Right hindlimb (tissue), 1 donor: ENCODE results near the gene SCAF8.
"Not testable (repeated sequence)": the region's sequence is repeated elsewhere in the genome, so short reads cannot be mapped to it uniquely, and the experiment has no call there.

Experiments
- DNase-seq: peaks from one replicate; pipeline ENCODE4 v3.0.0-alpha.2; 2018

Gene SCAF8

DNA sequence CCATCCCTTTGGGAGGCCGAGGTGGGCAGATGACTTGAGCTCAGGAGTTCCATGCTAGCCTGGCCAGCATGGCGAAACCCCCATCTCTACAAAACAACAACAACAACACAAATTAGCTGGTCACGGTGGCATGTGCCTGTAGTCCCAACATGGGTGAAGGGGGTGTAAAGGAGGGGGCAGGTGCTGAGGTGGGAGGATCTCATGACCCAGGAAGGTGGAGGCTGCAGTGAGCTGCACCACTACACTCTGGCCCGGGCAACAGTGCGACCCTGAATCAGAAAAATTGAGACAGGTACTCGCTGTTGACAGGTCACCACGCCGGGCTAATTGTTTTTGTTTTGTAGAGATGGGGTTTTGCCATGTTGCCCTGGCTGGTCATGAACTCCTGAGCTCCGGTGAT is 4.2 kb downstream of the SCAF8 start:
- DNase-seq, result no peak

DNA sequence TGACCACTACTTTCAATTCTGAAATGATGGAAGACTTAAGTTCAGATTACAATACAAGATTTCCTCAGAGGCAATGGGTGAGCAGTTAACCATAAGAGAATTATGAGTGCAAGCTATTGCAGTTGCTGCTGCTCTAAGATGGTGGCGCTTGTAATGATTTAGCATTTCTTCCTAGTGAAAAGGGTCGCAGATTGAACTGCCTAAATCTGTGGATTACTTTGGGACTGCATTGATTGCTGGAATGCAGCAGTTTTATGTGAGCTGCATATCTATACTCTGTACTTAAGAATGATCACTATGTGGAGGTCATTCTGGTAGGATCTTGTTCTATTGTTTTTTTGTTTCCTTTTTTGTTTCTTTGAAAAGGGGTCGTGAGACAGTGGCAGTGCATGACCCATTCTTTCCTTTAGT is 5.3 kb downstream of the SCAF8 start:
- DNase-seq, result no peak

DNA sequence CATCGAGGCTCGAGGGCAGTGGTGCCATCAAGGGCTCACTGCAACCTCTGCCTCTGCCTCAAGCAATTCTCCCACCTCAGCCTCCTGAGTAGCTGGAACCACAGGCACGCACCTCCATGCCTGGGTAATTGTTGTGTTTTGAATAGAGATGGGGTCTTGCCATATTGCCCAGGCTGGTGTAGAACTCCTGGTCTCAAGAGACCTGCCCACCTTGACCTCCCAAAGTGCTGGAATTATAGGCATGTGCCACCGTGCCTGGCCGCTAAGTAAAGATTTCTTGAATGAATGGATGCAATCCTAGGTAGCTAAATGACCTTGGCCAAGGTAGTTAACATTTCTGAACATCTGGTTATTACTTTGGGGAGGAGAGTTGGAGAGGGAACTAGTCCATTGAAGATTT is 7.4 kb downstream of the SCAF8 start:
- no peak for DNase-seq

DNA sequence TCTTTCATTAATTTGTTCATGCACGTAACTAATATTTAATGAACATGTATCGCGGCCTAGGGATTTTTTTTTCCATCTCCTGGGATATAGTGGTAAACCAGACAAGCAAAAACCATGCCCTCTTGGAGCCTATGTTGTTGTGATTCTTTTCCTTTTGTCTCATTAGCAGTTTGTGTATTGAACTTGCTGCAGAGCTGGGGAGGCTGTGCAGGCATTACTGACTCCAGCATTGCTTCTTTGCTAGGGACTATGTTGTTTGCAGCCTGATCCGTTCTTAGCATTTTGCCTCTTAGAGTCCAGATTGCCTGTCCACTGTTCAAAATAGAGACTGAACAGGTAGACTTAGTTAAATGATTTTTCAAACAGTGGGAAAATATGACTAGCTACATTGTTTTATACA is 9.7 kb downstream of the SCAF8 start:
- DNase-seq, result no peak

DNA sequence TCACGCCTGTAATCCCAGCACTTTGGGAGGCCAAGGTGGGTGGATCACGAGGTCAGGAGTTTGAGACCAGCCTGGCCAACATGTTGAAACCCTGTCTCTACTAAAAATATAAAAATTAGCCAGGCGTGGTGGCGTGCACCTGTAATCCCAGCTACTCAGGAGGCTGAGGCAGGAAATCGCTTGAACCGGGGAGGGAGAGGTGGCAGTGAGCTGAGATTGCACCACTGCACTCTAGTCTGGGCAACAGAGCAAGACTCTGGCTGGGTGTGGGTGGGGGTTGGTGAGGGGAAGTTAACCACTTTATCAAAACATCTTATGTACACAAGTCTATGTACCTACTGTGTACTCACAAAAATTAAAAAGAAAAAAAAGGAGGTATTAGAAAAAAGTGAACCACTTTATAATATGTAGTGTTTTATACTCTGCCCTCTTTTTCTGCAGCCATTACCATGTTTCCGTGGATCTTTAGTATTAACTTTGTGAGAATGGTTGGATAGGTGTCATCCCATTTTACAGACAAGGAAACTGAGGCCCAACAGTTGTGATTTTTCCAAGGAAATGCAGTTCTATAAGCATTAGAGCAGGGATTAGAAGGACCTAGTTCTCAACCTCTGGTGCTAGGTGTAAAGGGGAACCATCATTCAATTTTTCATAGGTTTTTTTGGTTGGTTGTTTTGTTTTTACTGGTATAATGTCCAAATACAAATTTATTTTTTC is 11.0 kb downstream of the SCAF8 start:
- DNase-seq, result not testable (repeated sequence)

DNA sequence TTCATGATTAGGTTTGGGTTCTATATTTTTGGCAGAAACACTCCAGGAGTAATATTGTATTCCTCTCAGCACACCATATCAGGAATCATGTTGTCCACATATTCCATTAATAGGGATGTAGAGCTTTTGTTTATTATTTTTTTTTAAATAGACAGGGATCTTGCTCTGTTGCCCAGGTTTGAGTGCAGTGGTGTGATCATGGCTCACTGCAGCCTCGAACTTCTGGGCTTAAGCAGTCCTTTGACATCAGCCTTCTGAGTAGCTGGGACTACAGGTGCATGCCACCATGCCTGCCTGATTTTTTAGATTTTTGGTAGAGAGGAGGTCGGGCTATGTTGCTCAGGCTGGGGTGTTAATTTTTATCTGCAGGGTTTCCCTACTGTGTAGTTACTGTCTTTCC is 12.0 kb downstream of the SCAF8 start:
- DNase-seq, result no peak

DNA sequence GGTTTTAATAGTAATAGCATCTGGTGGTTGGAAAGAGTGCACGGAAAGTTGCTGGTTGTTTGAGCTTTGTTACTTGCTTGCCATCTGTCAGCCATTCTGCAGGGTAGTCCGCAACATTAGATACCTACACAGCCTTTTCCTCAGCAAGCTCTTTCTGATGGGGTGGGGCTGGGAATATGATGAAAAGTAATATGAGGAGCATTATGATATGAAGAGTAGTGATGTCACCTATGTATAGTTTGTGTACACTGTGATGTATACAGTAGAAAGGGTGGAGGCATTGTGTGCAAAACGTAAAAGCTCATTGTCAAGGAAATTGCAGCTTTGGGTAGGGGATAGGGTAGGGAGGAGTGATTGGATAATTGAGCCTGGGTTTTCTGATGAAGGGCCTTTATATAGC is 16.1 kb downstream of the SCAF8 start:
- no peak for DNase-seq

DNA sequence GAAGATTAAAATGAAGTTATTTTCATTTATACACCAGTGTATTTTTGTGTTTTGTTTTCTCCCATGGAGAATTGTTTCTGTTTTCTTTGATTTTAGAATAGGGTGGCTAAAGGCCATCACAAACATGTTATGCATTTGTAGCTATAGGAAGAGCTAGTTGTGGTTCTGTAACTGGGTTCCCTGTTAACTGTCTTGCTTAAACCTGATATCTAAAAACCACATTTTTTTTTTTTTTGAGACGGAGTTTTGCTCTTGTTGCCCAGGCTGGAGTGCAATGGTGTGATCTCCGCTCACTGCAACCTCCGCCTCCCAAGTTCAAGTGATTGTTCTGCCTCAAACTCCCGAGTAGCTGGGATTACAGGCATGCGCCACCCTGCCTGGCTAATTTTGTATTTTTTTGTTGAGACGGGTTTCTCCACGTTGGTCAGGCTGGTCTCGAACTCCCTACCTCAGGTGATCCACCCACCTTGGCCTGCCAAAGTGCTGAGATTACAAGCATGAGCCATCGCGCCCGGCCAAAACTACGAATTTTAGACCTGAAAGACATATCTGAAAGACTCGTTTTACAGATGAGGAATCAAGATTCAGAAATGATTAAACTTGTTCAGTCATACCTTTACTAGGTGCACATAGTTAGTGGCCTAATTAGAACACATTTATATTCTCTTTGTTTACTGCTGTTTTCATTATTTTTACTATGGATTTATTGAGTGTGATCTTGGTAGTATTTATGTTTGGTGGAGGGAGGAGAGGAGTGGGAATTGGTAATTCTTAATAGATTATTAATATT is 18.0 kb downstream of the SCAF8 start:
- DNase-seq, result no peak

DNA sequence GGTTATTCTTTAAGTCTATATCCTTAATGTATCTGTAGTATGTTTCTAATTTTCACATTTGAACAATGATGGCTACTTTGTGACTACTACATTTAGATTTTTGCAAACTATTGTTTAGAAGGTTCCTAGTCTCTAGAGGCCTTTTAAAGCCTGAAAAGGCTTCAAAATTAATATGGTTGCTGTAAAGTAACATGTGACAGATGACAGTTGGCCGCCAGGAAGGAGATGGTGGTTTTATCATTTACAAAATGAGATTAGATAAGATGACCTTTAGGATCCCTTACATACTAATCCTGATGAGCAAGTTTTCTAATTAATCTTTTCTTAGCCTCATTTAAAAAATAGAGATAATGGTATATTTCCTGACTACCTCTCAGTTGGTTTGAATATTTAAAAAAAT is 18.8 kb downstream of the SCAF8 start:
- no peak for DNase-seq

DNA sequence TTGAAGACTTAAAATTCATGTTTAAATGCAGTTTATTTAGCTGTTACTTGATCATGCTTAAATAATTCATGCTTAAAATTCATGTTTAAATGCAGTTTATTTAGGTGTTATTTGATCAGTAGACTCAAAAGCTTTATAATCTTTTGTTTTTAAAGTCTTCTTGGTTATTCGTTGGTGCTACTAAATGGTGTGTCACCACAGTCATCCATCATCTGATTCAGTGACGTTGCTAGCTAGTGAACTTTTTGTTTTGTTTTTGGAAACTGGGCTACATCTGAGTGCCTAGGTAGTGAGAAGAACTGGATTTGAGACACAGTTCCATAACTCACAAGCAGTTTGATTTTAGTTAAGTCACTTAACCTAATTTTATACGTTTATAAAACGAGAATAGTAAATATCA is 20.9 kb downstream of the SCAF8 start:
- no peak for DNase-seq

DNA sequence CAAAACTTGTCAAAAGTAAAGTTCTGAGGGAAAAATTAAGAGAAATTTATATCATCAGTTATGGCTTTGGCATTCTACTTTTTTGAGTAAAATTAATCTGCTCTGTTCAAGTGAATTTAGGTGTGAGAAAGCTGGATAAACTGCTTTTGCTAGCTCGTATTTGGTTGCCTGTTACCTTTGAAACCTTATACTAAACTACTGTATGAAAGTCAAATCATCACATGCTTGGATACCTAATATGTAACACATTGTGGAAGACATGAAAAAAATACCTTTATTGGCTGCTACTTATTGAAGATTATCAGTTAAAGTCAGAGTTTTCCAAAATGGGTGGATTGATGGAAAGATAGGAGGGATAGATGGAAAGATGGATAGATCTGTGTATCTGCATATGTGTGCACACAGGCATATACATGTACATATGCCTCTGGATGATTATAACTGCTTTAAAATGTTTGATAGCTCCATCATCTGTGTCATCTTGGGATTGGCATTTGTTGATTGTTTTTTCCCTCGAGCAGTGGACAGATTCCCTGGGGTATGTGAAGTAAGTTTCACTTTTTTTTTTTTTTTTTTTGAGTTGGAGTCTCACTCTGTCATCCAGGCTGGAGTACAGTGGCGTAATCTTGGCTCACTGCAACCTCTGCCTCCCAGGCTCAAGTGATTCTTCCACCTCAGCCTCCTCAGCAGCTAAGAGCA is 24.3 kb downstream of the SCAF8 start:
- DNase-seq, result no peak

DNA sequence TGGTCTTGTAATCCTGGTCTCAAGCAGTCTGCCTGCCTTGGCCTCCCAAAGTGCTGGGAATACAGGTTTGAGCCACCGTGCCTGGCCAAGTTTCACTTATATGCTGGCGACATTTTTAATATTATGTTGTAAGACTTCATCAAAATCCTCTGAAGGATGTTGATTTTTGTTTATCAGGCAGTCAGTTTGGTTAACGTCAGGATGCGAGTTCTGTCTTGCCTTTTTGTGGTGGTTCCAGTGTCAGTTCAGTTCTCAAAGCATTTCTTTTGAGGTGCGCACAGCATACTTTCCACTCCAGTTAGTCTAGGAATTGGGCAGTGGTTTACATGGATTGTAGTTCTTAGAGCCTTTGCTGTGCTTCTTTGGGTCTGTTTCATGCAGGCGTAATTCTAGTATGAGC is 24.9 kb downstream of the SCAF8 start:
- DNase-seq, result no peak

DNA sequence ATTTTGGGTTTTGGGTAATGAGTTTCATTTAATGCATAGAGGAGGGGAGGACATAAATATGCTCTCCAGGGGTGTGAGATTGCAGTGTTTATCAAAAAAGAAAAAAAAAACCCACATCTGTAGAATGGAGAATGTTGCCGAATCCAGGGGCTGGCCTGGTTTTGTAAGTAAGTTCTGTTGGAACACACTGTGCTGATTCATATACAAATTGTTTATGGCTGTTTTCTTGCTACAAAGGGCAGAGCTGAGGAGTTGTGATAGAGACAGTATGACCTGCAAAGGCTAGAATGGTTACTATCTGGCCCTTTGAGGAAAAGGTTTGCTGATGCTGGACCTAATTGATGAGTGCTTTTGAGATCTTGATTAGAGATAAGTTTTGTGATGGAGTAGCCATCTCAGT is 30.4 kb downstream of the SCAF8 start:
- no peak for DNase-seq

DNA sequence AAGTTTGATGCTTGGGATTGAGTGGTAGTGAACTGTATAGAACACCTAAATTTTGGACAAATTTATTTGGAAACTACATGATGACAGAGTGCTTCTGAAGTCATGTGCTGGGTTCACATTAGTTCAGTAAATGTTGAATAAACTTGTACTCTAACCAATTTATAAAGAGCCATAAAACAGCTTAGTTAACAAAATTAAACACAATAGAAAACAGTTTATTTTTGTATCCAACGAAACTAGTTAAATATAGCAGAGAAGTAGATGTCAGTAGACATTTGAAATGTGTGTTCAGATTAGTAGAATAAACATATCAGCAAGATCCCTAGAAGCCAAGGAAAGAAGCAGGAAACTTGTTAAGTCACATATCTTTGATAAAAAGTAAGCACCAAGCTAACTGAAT is 32.1 kb downstream of the SCAF8 start:
- DNase-seq, result no peak

DNA sequence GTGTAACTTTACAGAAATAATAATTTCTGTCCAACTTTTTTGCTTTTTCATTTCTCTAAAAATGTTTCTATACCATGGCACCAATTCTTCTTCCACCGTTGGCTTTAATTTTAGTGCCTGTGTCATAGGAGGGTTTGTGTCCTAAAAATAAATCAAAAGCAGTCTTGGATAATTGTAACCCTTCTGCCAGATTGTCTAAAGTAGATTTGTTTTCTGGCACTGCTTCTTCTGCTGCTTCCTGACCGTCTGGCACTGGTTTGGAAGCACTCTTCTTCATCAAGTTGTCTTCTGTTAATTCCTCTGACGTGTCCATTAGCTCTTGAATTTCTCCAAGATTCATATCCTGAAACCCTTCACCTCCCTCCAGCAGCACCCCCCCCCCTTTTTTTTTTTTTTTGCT is 33.1 kb downstream of the SCAF8 start:
- no peak for DNase-seq

DNA sequence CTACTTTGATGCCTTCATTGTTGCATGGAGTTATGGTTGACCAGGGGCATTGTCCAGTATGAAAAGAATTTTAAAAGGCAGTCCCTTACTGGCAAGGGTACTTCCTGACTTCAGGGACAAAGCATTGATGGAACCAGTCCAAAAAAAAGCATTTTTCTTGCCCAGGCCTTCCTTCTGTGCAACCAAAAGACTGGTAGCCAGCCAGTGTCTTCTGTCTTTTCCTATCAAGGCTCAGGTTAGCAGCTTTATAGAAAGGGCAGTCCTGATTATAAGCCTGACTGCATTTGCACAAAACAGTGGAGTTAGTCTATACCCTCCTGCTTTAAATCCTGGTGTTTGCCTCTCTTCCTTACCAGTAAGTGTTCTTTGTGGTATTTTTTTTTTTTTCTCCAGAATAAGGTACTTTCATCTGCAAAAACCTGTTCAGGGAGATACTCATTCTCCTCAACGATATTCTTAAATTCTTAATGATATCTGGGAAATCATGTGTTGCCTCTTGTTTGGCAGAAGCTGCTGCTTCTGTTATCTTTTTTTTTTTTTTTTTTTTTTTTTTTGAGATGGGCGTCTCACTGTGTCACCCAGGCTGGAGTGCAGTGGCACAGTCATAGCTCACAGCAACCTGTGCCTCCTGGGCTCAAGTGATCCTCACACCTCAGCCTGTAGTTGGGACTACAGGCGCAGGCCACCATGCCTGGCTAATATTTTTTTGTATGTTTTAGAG is 33.9 kb downstream of the SCAF8 start:
- DNase-seq, result no peak

DNA sequence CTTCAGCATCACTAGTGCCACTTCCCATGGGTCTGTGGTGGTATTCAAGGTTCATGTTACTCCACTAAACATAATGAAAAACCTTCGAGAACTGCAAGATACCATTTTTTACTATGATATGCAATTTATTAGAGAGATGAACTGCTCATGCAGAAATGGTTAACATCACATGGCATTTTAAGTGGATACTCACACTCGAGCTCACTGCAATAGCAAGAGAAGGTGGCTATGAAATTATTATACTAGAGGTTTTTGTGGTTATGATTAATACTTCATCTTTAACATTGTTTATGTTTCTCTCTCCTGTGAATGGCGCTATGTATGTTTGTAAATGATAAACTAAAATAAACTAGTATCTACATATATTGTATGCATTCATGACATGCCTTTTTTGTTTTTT is 35.1 kb downstream of the SCAF8 start:
- no peak for DNase-seq

DNA sequence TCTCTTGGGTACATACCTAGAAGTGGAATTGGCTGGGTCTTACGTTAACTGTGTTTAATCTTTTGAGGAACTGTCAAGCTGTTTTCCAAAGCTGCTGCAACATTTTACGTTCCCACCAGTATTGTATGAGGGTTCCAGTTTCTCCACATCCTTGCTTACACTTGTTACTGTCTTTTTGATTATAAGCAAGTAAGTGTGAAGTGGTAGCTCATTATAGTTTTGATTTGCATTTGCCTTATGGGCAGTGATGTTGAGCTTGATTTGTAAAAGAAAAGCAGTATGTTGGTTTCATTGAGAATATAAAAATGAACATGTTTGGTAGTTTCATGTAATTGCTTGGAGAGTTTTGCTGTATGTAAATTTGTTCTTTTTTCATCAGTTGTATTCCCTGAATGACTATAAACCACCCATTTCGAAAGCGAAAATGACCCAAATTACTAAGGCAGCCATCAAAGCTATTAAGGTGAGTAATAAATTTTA is 40.4 kb downstream of the SCAF8 start:
- no peak for DNase-seq

DNA sequence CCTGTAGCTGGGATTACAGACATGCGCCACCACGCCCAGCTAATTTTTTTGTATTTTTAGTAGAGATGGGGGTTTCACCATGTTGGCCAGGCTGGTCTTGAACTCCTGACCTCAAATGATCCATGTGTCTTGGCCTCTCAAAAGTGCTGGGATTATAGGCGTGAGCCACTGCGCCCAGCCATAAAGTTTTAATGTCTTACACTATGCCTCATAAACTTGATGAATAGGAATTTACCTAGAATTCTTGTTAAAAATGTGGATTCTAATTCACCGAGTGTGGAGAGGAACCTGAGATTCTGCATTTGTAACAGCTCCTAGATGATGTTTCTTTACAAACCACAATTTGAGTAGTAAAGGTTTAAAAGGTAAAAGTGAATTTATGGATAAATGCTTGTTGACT is 45.9 kb downstream of the SCAF8 start:
- DNase-seq, result not testable (repeated sequence)

DNA sequence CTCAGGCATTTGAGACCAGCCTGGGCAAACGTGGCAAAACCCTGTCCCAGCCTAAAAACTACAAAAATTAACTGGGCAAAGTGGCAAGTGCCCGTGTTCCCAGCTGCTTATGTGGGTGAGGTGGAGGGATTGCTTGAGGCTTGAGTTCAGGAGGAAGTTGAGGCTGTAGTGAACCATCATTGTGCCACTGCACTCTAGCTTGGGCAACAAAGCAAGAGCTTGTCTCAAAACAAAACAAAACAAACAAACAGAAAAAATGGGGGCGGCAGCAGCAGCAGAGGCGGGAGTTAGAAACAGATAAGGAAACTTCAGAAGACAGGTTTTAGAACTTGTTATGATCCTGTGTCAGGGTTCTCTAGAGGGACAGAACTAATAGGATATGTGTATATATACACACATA is 49.0 kb downstream of the SCAF8 start:
- DNase-seq, result no peak

DNA sequence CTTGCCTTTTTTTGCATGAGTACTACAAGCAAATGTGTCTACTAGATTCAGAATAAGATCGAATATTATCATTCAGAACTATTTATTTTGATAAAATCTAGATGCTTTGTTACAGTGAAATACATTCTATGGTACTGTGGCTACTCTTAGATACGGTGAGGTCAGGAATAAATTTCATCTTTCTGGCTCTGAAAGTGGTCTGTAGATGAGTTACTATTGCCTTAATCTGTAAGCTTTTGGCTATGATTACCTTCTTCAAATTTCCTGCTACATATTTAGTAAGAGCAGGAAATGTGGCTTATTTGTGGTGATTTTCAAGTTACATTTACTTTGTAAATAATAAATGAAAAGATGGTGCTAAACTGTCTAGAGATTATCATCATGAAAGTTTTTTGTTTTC is 50.0 kb downstream of the SCAF8 start:
- DNase-seq, result no peak

DNA sequence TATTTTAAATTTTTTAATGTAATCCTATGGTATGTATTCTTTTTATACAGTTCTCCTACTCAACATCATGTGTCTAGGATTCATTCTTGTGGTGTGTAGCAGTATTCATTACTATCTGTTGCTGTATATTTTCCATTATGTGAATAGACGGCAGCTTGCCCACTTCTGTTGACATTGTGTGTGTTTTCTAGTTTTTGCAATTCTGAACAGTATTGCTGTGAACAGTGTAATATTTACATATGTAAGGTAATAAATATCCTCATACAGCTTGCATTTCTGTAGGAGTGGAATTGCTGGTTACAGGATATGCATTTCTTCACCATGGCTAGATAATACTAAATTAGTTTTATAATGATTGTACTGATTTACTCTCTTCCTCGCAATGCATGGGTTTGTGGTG is 51.9 kb downstream of the SCAF8 start:
- no peak for DNase-seq

DNA sequence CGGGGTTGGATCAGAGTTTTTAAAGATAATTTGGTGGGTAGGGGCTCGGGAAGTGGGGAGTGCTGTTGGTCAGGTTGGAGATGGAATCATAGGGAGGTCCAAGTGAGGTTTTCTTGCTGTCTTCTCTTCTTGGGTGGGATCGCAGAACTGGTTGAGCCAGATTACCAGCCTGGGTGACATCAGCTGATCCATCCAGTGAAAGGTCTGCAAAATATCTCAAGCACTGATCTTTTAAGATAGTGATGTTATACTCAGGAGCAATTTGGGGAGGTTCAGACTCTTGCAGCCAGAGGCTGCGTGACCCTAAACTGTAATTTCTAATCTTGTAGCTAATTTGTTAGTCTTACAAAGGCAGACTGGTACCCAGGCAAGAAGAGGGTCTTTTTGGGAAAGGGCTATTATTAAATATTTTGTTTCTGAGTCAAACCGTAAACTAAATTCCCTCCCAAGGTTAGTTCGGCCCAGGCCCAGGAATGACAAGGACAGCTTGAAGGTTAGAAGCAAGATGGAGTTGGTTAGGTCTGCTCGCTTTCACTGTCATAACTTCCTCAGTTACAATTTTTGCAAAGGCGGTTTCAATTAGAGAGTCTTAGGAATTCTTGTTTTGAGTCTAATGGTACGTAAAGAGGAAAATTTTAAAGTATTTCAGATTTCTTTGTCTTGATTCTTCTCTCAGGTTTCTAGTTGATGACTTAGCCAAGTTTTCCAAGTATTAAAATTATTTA is 53.1 kb downstream of the SCAF8 start:
- no peak for DNase-seq
